Inflammatory macrophage treated with lipopolysaccharide for 1 hour (primary cell): ENCODE results near the gene DCHS2.
"Not testable (repeated sequence)": the region's sequence is repeated elsewhere in the genome, so short reads cannot be mapped to it uniquely, and the experiment has no call there.

Experiments used
- DNase-seq, 2 donors: peaks; one replicate each; pipeline ENCODE4 v3.0.0-alpha.2; 2020 to 2022

Gene DCHS2

DNA sequence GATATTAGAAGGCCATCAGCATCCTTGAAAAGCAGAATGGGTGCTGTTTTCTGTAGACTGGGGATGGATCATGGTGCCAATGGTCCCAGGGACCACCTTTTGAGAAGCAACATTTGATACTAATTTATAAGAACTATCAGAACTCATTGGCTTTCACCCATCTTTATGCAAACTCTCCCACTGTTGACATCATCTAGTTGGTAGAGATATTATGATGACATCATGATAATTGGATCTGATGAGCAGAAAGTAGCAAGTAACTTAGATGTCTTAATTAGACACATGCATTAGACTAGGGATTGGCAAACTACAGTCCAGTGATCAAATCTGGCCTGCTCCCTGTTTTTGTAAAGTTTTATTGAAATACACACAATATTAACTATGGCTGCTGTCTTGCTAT lies 181.0 kb downstream of the DCHS2 start:
- DNase-seq: no peak

DNA sequence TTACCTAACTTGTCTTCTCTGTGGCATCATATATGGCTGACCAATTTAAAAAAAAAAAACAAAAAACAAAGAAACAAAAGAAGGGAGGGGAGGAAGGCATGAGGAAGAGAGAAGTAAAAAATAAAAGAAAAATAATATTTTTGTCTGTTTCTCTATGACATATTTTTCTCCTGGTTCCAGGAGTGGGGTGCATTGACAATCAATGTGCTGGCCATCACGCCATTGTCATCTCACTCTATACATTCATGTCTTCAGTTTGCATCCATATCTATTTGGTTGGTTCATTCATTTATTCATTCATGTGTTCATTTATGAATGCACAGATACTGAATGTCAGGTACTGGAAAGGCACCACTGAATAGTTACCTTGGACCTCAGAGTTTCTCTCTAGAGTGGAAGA lies 183.4 kb downstream of the DCHS2 start:
- no peak for DNase-seq

DNA sequence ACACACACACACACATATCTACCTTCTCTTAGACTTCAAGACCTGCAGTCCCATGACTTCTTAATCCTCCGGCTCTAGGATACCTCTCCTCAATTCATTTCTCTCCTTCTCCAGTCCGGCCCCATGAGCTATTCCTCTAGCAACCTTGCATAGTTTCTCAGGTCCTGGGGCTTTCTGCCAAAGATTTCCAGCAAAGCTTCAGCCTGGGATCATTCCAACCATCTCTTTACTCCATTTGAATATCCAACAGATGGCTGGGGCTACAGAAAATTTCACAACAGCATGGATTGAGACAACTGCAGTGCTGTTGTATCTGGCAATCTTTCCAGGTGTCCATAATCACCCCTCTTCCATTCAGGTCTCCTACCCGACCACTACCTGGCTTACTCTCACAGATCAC lies 184.1 kb downstream of the DCHS2 start:
- no peak for DNase-seq

DNA sequence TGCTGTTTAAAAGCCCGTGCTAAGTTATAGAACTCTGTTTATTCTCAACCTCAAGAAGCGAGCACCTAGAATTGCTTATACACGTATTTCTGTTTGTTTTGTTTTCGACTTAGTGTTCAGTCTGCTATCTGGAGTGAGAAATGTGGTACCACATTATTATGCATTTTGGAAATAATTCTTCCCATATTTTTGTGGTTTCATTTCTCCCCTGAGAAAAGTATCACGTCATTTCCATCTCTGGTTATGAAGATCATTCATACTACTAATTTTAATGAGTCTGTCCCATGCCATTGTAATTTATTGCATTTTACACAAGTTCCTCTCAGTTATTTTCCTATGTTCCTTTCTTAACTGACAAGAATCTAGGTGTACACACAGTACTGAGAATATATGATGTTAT lies 186.0 kb downstream of the DCHS2 start:
- no peak for DNase-seq

DNA sequence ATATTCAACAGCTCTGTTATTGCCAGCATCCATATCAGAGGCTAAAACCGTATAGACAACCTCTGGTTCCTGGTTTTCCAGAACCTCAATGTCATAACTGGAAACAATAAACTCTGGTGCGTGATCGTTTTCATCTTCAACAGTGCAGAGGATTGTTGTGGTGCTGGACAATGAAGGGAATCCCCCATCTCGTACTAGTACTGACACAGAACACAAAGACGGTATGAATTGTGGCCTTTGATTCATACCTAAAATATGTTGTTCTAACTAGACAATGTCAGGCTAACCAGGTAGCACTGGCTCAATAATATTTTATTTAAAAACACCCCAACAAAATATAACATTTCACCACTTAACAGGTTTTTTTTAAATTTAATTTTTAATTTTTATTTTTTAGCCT lies 186.9 kb downstream of the DCHS2 start:
- no peak for DNase-seq

DNA sequence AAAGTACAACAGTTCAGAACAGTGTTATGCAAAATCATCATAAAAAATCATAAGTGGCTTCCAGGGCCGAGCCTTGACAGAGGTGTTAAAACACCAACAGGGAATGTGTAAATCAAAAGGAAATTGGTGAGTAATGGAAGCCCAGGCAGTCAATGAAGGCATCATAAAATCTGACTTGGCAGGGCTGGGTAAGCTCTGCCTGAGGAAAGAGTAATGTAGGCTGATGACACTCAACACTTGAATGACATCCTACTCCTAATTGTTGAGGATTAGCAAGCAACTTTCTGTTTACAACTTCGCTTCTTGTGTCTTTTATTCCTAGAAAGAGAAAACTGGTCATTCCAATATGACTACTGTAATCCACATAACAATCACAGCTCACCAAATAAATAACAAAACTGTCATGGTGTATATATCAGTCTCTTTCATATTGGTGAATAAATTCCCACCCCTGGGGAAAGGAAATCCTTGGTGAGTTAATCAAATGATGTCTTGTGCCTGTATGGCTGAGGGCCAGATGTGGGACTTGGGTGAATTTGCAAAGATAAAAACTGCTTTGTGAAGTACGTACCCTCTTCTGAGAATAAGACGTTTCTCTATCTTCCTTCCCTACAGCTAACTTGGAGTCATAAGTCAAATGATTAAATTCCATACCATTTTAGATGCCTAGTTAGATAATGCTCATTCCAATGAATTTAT lies 196.8 kb downstream of the DCHS2 start:
- DNase-seq: no peak

DNA sequence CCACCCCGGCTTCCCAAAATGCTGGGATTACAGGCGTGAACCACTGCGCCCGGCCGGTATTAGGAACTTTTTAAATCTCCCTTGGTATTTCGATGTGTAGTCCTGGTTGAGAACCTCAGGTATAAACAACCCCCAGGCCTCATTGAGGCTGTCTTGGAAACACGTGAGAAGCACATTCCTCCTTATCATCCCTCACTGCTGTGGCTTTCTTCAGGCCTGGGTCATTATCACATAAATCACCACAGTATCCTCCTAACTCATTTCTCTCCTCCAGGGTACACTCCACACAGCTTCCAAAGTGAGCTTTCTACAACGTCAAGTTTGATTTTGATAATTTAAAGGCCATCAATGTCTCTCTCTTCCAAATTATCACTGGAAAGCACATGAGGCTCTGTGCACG lies 198.2 kb downstream of the DCHS2 start:
- no peak for DNase-seq

DNA sequence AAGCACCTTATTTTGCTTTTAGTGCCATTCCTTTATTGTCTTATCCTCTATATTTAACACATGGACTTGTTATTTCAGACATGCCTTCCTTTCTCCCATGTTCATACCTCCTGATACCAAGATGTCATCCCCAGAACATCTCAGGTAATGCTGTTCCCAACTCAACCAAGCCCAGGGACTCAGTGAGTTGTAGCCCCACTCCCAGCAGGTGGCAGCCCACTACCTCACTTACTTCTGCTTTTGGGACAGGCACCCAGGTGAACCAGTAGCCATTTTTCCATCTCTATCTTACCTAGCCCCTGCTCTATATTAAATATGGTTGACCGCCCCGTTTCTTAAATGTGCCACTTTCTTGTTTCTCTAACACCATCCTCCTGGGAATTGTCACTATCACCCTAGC lies 199.0 kb downstream of the DCHS2 start:
- no peak for DNase-seq

DNA sequence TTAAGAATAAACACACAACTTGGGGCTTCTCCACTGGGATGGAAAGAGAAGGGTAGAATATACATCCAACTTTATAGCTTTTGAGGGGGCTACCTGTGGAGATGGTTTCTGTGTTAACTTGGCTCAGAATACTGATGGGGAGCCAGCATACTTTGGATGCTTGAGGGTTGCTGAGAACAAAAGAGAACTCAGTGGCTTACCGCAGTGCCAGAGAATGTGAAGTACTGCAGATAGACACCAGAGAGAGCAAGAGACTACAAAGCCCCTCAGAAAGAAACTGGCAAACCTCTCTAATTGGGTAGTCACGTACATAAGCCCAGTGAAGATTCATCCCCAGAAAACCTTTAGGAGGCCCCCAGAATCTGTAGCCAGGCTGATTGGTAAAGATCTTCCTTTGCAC lies 214.4 kb downstream of the DCHS2 start:
- DNase-seq: no peak

DNA sequence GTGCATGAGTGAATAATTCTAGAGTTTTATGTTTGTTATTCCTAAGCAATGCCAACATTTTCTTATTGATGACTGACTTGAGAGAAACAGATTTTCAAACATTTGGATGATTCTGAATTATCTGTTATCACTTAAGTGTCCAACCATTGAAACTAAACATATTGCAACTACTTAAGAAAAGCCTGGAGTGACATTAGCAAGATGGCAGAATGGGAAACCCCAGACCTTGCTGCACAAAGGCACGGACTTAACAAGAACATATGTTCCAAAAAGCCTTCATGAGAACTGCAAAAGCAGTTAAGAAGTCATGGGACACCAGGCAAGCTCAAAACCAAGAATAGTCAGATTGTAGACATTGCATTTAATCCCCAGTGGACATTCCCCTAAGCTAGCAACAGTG lies 215.1 kb downstream of the DCHS2 start:
- no peak for DNase-seq

DNA sequence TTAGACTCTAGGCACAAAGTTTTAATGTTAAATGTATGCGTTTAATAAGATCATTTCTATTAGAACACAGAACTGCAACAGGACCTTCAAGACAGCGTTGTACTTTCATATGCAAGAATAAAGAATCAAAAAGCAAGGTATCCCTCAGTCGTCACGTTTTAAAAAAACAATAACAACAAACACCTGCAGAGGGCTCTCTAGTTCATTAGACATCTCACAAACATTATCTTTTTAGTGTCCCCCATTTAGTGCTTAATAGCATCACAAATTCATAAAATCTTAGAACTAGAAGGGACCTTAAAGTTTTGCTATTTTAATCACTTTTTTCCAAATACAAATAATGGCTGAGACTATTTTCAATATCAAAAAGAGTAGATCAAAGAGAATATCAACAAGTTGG lies 236.6 kb downstream of the DCHS2 start:
- no peak for DNase-seq

DNA sequence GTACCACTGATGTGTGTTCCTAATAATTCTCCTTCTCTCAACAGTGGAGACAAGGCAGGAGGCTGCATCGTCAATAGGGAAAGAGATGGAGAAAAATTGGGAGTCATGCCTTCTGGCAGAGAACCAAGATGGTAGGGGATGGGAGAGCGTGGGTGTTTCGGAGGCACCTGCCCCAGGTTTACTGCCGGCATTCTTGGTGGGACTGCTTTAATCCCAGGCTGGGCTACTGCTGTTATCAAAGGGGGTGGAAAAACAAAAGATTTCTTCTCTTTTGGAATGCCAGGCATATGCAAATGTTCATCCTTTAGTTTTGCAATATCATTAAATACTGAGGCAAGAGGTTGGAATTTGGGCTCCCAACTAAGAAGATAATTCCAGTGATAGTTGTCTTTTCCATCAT lies 257.0 kb downstream of the DCHS2 start:
- DNase-seq: no peak

DNA sequence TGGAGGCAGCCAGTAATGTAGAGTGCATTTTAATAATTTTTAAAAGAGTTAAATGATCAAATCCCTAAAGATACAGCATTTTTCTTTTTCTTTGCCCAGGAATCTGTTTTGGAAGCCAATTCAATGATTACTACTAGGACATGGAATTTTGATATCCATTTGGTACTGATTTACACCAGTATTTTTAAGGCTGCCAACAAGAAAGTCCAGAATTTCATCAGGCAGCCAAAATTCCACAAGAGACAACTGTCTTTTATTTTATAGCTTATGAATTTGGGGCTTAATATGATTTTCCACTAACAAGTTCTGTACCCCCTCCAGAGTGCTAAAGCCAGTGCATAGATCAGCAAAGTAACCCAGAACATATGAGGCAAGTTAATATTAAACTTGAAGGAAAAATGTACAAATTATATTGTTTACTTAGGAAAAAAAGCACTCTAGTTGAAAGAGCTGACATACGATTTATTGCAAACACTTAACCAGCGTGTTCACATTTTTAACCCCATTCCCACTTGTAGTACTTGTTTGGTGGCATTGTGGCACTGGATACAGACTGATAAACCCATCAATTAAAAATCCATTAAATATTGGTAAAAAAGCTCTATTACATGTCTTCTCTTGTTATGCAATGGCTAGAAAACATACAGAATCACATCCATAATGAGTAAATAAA lies 259.7 kb downstream of the DCHS2 start:
- DNase-seq: no peak

DNA sequence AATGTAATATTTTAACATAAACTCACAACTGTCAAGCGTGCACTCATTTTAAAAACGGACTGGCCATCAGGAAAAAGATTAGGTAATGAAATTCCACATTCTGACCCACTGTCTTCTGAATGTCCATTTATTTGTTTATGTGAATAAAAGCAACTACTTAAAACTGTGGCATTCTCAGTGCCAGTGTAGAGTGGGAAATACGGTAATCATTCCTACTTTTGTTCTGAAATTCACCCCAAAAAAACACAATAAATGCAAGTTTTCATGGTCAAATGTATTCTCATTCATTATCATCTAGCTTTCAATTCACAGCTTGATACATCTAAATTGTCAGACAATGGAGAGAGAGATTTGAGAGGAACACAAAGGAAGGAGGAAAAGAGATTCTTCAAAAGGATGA lies 260.9 kb downstream of the DCHS2 start:
- no peak for DNase-seq

DNA sequence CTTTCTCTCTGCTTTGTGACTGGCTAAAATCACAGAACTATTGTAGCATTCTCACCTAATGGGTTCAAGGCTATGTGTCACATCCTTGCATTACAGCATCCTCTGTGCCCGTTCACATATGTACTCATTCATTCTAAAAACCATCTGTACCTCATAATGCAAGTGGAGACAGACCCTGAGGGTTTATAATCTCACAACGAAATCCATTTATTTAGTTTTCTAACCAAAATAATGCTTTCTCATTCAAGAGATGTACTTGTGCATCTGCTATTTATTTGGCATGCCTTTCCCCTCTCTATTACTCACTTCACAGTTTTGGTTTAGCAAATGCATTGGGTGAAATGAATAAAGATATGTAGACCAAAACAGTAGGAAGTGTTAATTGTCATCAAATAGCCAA lies 261.5 kb downstream of the DCHS2 start:
- no peak for DNase-seq

DNA sequence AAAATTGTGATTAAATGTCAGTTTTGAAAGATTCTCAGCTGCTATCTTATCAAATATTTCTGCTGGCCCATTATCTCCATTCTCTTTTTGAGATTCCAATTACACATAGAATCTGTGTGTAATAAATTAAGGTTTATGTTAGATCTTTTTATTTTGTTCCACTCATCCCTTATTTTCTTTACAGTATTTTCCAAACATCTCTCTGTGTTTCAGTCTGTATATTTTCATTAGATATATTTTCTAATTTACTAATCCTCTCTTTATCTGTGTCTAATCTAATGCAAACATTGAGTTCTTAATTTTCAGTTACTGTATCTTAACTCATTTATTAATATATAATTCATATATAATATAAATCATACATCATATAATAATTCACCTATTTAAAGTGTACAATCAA lies 268.7 kb downstream of the DCHS2 start:
- no peak for DNase-seq

DNA sequence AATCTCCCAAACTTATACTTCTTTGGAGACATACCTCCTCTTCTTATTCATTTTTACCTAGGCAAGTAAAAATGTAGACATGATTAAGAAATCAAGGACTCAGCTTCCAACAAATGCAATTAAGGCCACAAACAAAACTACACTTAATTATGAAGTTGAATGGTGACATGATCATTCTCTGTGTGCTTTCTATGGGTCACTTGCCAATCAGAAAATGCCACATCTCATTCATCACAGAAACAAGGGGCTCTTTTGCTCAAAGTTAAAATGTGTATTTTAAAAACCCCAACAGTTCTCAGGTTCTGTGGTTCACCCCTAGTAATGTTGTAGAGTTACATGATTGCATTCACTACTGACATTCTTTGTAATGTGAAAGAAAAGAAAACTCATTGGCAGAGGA lies 273.5 kb downstream of the DCHS2 start:
- no peak for DNase-seq

DNA sequence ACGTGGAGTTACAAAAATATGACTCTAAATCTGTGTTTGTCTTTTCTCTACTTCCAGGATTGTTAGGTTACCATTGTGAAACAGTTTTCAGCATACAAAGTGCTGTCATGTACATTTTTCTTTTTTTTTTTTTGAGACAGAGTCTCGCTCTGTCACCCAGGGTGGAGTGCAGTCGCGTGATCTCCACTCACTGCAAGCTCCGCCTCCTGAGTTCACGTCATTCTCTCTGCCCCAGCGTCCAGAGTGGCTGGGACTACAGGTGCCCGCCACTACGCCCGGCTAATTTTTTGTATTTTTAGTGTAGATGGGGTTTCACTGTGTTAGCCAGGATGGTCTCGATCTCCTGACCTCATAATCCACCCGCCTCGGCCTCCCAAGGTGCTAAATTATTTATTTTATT lies 274.2 kb downstream of the DCHS2 start:
- DNase-seq: not testable (repeated sequence)

DNA sequence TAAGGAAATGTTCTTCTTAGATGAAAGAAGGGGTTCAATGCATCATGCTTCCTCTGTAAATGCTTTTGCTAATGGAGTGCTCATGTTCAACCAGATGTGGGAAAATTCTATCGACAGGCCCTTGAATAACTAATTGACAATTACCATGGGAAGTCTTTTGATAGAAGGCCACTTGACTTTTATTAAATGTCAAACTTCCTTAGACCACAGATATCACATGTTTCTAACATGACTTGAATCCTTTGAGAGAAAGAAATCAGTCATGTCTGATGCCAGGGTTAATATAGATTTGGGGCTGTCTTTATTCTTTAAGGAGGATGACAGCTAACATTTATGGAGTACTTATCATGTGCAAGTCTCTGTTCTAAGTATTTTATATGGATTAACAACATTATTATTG lies 280.1 kb downstream of the DCHS2 start:
- no peak for DNase-seq

DNA sequence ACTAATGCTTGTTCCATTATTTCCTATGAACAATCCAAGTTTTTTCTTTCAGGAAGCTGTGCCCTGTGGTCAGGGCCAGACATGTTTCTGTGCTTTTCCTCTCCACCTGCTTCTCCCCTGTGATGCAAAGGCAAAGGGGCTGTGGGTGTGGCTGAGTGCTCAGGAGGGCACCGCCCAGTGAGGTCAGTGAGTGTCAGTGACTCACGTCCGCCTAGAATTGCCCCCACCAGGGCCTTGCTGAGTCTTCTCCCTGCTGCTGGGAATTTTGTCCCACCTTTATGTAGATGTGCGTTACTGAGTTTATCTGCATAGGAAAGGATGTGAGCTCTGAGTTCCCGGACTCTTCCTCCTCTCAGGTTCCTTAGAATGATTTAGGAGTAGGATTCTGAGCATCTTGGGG lies 283.2 kb downstream of the DCHS2 start:
- DNase-seq: no peak

DNA sequence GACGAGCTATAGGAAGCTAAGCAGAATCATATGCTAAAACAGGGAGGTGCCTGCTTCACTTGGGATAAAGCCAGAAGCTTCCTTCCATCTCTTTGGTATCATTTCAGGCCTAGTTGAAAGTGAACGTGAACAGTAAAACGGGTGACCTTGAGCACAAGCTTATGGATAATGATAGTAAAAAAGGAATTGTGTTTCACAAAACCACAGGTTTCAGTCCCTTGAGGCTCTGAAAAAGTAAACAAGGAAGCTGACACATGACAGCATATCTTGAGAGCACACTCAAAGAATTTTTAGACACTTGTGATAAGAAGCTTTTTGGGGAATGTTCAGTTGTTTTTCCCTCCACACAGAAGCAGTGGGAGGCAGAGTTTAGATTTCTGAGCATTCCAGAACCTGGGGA lies 286.1 kb downstream of the DCHS2 start:
- no peak for DNase-seq

DNA sequence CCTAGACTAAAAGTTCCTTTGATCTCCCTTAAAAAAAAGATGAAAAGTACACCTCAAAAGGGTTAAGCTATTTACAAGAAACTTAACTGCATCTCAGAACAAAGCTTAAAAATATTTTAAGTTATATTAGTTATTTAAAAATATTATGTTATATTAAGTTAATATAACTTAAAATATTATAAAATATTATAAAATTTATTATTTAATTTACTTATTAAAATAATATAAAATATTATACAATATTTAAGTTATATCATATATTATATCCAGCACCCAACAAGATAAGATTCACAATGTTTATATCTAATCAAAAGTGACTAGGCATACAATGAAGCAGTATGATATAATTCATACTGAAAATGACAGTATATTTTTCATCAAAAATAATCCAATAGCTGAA lies 296.9 kb downstream of the DCHS2 start:
- no peak for DNase-seq

DNA sequence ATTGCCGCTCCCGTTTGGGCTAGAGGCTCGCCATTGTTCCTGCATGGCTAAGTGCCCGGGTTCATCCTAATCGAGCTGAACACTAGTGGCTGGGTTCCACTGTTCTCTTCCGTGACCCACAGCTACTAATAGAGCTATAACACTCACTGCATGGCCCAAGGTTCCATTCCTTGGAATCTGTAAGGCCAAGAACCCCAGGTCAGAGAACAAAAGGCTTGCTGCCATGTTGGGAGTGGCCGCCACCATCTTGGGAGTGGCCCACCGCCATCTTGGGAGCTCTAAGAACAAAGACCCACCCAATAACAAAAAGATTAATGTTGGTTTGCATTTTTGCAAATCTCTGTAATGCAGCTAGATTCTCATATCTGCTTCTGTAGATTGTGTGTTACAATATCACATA lies 299.0 kb downstream of the DCHS2 start:
- no peak for DNase-seq

DNA sequence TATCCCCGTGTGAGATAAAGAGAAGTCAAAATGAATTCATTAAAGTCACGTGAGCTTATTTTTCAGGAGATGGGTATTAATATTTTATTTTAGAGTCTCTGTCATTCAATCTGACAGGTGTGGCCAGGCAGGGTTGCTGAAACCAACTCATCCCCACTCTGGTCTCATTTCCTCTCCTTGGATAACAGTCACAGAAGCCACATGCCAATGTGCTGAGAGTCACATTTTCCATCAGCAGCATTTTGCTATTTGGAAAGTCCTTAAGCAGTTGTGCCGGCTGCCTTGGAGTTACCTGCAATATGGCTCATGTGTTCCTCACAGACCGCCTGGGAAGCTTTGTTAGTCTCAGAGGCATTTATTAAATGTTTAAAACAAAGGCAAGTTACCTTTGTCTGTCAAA lies 302.3 kb downstream of the DCHS2 start:
- DNase-seq: no peak

DNA sequence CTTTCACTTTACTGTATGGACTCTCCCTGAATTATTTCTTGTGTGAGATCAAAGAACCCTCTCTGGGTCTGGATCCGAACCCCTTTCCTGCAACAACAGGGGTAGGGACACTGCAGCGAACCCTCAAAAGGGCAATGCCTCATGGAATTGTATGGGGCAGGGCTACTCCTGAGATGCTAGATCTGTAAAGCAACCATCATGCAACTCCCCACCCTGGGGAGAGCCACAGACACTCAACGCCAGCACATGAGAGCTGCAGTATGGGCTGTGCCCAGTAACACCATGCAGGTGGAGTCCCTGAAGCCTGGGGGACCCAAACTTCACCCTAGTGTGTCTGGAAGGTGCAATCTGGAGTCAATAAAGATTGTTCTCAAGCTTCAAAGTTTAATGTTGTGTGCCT lies 304.7 kb downstream of the DCHS2 start:
- no peak for DNase-seq
